ENCODE measurements around the gene MAP2K6.

The MAP2K6 gene

DNA sequence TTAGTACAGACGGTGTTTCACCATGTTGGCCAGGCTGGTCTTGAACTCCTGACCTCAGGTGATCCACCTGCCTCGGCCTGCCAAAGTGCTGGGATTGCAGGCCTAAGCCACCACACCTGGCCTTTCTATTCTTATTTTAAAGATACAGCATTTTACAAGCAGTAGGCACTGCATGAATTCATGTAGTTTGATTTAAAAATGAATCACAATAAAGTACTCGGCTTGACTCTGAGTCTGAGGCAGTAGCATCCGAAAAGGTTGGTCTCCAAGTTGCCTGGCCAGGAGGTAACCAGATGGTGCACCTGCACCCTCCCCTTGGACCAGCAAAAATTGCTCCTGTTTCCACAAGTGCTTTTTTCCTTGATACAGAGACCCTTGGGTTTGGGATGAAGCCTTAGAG is 35.6 kb downstream of the MAP2K6 start:
- Histone ChIP-seq H3K4ac (ENCODE audit: low read length) (no peak overlapping the region), H3K9ac (ENCODE audit: low read depth, low read length, poor library complexity) (no peak overlapping the region), H3K27ac (replicated peaks; ENCODE audit: low read length) (no peak overlapping the region), H2AFZ (ENCODE audit: low read length) (no peak overlapping the region), H3K9me3 (replicated peaks in 1 of 2; ENCODE audit: control insufficient read depth in 2 of 2, insufficient read depth in 1 of 2, low read depth in 1 of 2, low read length in 2 of 2) (no peaks in the 10 kb centered on the region), H3K79me1 (ENCODE audit: low read depth, low read length) (peaks cover 2% of the 10 kb centered on the region), H3K36me3 (replicated peaks in 1 of 2; ENCODE audit: control insufficient read depth in 2 of 2, insufficient read depth in 2 of 2, low read length in 2 of 2) (no peaks in the 10 kb centered on the region), H2BK120ac (ENCODE audit: low read depth, low read length) (no peak overlapping the region), H2BK12ac (ENCODE audit: low read length) (no peak overlapping the region), H3K14ac (ENCODE audit: low read length) (no peak overlapping the region), H2BK5ac (ENCODE audit: low read length) (no peak overlapping the region), H3K23ac (ENCODE audit: low read depth, low read length, poor library complexity) (no peak overlapping the region), H2AK5ac (ENCODE audit: low read depth, low read length) (no peak overlapping the region), H3K4me2 (ENCODE audit: insufficient read depth, low read length, poor library complexity, severe bottlenecking) (no peak overlapping the region), H3K4me3 (ENCODE audit: low read length in 2 of 2) (no peak overlapping the region), H4K91ac (ENCODE audit: low read depth, low read length, poor library complexity) (no peak overlapping the region), H4K8ac (ENCODE audit: low read depth, low read length) (no peak overlapping the region), H3K4me1 (ENCODE audit: control insufficient read depth in 2 of 2, insufficient read depth in 1 of 2, low read depth in 1 of 2, low read length in 2 of 2) (peaks cover 13 to 19% of the 10 kb centered on the region in 2 donors), H3K18ac (ENCODE audit: low read length) (no peak overlapping the region), H3K27me3 (ENCODE audit: control insufficient read depth in 3 of 3, insufficient read depth in 3 of 3, low read depth in 1 of 3, low read length in 3 of 3) (no peaks in the 10 kb centered on the region), H2BK15ac (ENCODE audit: low read length) (no peak overlapping the region)
- WGBS, 2 donors (ENCODE audit: extremely low coverage in 2 of 2, insufficient read length in 2 of 2, insufficient replicate concordance in 1 of 2) = no CpG with 5 or more reads among the region's 4 CpGs
- DNase-seq (ENCODE audit: low spot score) = no peak

GRCh38 chr17:69450918-69451317 is 36.4 kb downstream of the MAP2K6 start:
- no CpG with 5 or more reads among the region's 7 CpGs for WGBS, 2 donors (ENCODE audit: extremely low coverage in 2 of 2, insufficient read length in 2 of 2, insufficient replicate concordance in 1 of 2)
- DNase-seq (ENCODE audit: low spot score) = no peak
- no peak overlapping the region for H2BK120ac ChIP-seq (ENCODE audit: low read depth, low read length)

GRCh38 chr17:69451416-69452394 is 37.2 kb downstream of the MAP2K6 start:
- no peak for DNase-seq (ENCODE audit: low spot score)
- H2BK12ac ChIP-seq (ENCODE audit: low read length) = no peak overlapping the region
- H4K8ac ChIP-seq (ENCODE audit: low read depth, low read length) = no peak overlapping the region
- peak overlapping the region; percentile 64 for H2AFZ ChIP-seq (ENCODE audit: low read length)
- H4K91ac ChIP-seq (ENCODE audit: low read depth, low read length, poor library complexity) = no peak overlapping the region
- no peak overlapping the region for H3K27ac ChIP-seq (replicated peaks; ENCODE audit: low read length)
- H2AK5ac ChIP-seq (ENCODE audit: low read depth, low read length) = no peak overlapping the region
- H2BK5ac ChIP-seq (ENCODE audit: low read length) = no peak overlapping the region
- H3K14ac ChIP-seq (ENCODE audit: low read length) = no peak overlapping the region
- H2BK120ac ChIP-seq (ENCODE audit: low read depth, low read length) = no peak overlapping the region
- no peaks in the 10 kb centered on the region for H3K9me3 ChIP-seq (replicated peaks in 1 of 2; ENCODE audit: control insufficient read depth in 2 of 2, insufficient read depth in 1 of 2, low read depth in 1 of 2, low read length in 2 of 2)
- no peak overlapping the region for H3K4me2 ChIP-seq (ENCODE audit: insufficient read depth, low read length, poor library complexity, severe bottlenecking)
- no peak overlapping the region for H3K9ac ChIP-seq (ENCODE audit: low read depth, low read length, poor library complexity)
- H3K4me3 ChIP-seq (ENCODE audit: low read length in 2 of 2) = no peak overlapping the region
- peaks cover 13 to 19% of the 10 kb centered on the region in 2 donors for H3K4me1 ChIP-seq (ENCODE audit: control insufficient read depth in 2 of 2, insufficient read depth in 1 of 2, low read depth in 1 of 2, low read length in 2 of 2)
- no peak overlapping the region for H2BK15ac ChIP-seq (ENCODE audit: low read length)
- H3K36me3 ChIP-seq (replicated peaks in 1 of 2; ENCODE audit: control insufficient read depth in 2 of 2, insufficient read depth in 2 of 2, low read length in 2 of 2) = no peaks in the 10 kb centered on the region
- peak overlapping the region; percentile 27 for H3K18ac ChIP-seq (ENCODE audit: low read length)
- WGBS, 2 donors (ENCODE audit: extremely low coverage in 2 of 2, insufficient read length in 2 of 2, insufficient replicate concordance in 1 of 2) = no CpG with 5 or more reads among the region's 8 CpGs
- H3K4ac ChIP-seq (ENCODE audit: low read length) = no peak overlapping the region
- H3K27me3 ChIP-seq (ENCODE audit: control insufficient read depth in 3 of 3, insufficient read depth in 3 of 3, low read depth in 1 of 3, low read length in 3 of 3) = no peaks in the 10 kb centered on the region
- H3K23ac ChIP-seq (ENCODE audit: low read depth, low read length, poor library complexity) = no peak overlapping the region
- H3K79me1 ChIP-seq (ENCODE audit: low read depth, low read length) = peaks cover 2% of the 10 kb centered on the region

More at GRCh38 chr17:69450918-69451317, 36.4 kb downstream of the MAP2K6 start:
- no peak overlapping the region for H3K18ac ChIP-seq (ENCODE audit: low read length)
- H3K4me3 ChIP-seq (ENCODE audit: low read length in 2 of 2) = no peak overlapping the region
- H3K23ac ChIP-seq (ENCODE audit: low read depth, low read length, poor library complexity) = no peak overlapping the region
- H3K4ac ChIP-seq (ENCODE audit: low read length) = no peak overlapping the region
- no peak overlapping the region for H2BK15ac ChIP-seq (ENCODE audit: low read length)
- no peak overlapping the region for H2BK5ac ChIP-seq (ENCODE audit: low read length)
- no peak overlapping the region for H3K27ac ChIP-seq (replicated peaks; ENCODE audit: low read length)
- no peak overlapping the region for H3K14ac ChIP-seq (ENCODE audit: low read length)
- no peak overlapping the region for H2AK5ac ChIP-seq (ENCODE audit: low read depth, low read length)
- H2AFZ ChIP-seq (ENCODE audit: low read length) = peak overlapping the region; percentile 64
- no peak overlapping the region for H4K8ac ChIP-seq (ENCODE audit: low read depth, low read length)
- H3K9me3 ChIP-seq (replicated peaks in 1 of 2; ENCODE audit: control insufficient read depth in 2 of 2, insufficient read depth in 1 of 2, low read depth in 1 of 2, low read length in 2 of 2) = no peaks in the 10 kb centered on the region
- H3K36me3 ChIP-seq (replicated peaks in 1 of 2; ENCODE audit: control insufficient read depth in 2 of 2, insufficient read depth in 2 of 2, low read length in 2 of 2) = no peaks in the 10 kb centered on the region
- H3K27me3 ChIP-seq (ENCODE audit: control insufficient read depth in 3 of 3, insufficient read depth in 3 of 3, low read depth in 1 of 3, low read length in 3 of 3) = no peaks in the 10 kb centered on the region
- H3K4me1 ChIP-seq (ENCODE audit: control insufficient read depth in 2 of 2, insufficient read depth in 1 of 2, low read depth in 1 of 2, low read length in 2 of 2) = peaks cover 13 to 19% of the 10 kb centered on the region in 2 donors
- H4K91ac ChIP-seq (ENCODE audit: low read depth, low read length, poor library complexity) = no peak overlapping the region
- H3K4me2 ChIP-seq (ENCODE audit: insufficient read depth, low read length, poor library complexity, severe bottlenecking) = no peak overlapping the region
- peaks cover 2% of the 10 kb centered on the region for H3K79me1 ChIP-seq (ENCODE audit: low read depth, low read length)
- H2BK12ac ChIP-seq (ENCODE audit: low read length) = no peak overlapping the region
- no peak overlapping the region for H3K9ac ChIP-seq (ENCODE audit: low read depth, low read length, poor library complexity)

DNA sequence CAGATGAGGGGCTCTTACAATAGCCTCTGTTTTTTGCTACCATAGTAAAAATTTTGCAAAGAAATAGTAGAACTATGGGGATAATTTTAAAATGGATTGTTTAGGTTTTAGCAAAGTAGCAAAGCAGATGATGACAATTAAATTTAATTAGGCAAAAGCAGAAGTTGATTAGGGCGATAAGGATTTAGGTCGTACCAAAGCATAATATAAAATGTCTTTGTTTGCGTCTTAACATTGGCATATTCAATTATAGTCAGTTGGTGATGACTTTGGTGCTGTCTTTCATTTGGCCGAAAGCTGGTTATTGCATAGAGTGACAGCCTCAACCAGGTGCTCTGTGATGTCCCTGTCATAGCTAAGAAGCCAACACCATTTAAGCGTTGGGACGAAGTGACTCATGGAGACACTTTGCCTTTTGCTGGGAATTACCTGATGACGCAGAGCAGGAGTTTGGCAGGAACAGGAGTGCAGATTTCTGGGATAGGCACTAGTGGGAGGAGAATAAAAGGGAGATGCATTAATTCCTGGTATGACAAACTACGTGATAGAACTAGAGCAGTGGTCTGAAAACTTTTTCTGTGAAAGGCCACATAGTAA is 38.3 kb downstream of the MAP2K6 start:
- H4K8ac ChIP-seq (ENCODE audit: low read depth, low read length) = no peak overlapping the region
- H2AFZ ChIP-seq (ENCODE audit: low read length) = no peak overlapping the region
- H3K4ac ChIP-seq (ENCODE audit: low read length) = no peak overlapping the region
- H2BK5ac ChIP-seq (ENCODE audit: low read length) = no peak overlapping the region
- no peak overlapping the region for H2BK15ac ChIP-seq (ENCODE audit: low read length)
- H3K18ac ChIP-seq (ENCODE audit: low read length) = no peak overlapping the region
- no peak overlapping the region for H3K4me2 ChIP-seq (ENCODE audit: insufficient read depth, low read length, poor library complexity, severe bottlenecking)
- H3K9me3 ChIP-seq (replicated peaks in 1 of 2; ENCODE audit: control insufficient read depth in 2 of 2, insufficient read depth in 1 of 2, low read depth in 1 of 2, low read length in 2 of 2) = no peaks in the 10 kb centered on the region
- no peak overlapping the region for H3K23ac ChIP-seq (ENCODE audit: low read depth, low read length, poor library complexity)
- no peak overlapping the region for H2BK120ac ChIP-seq (ENCODE audit: low read depth, low read length)
- no peak overlapping the region for H3K14ac ChIP-seq (ENCODE audit: low read length)
- no peak overlapping the region for H2AK5ac ChIP-seq (ENCODE audit: low read depth, low read length)
- no peak overlapping the region for H3K9ac ChIP-seq (ENCODE audit: low read depth, low read length, poor library complexity)
- H3K27me3 ChIP-seq (ENCODE audit: control insufficient read depth in 3 of 3, insufficient read depth in 3 of 3, low read depth in 1 of 3, low read length in 3 of 3) = no peaks in the 10 kb centered on the region
- H2BK12ac ChIP-seq (ENCODE audit: low read length) = no peak overlapping the region
- no peak overlapping the region for H3K27ac ChIP-seq (replicated peaks; ENCODE audit: low read length)
- no peak for DNase-seq (ENCODE audit: low spot score)
- no CpG with 5 or more reads among the region's 8 CpGs for WGBS, 2 donors (ENCODE audit: extremely low coverage in 2 of 2, insufficient read length in 2 of 2, insufficient replicate concordance in 1 of 2)
- no peak overlapping the region for H4K91ac ChIP-seq (ENCODE audit: low read depth, low read length, poor library complexity)
- peaks cover 2% of the 10 kb centered on the region for H3K79me1 ChIP-seq (ENCODE audit: low read depth, low read length)
- H3K4me3 ChIP-seq (ENCODE audit: low read length in 2 of 2) = no peak overlapping the region
- no peaks in the 10 kb centered on the region for H3K36me3 ChIP-seq (replicated peaks in 1 of 2; ENCODE audit: control insufficient read depth in 2 of 2, insufficient read depth in 2 of 2, low read length in 2 of 2)
- H3K4me1 ChIP-seq (ENCODE audit: control insufficient read depth in 2 of 2, insufficient read depth in 1 of 2, low read depth in 1 of 2, low read length in 2 of 2) = peaks cover 11 to 15% of the 10 kb centered on the region in 2 donors
